ENCODE measurements around the gene LENEP. TPM values are rescaled to one million over a fixed set of nuclear protein-coding genes. Genes with fewer than 3 reads are reported as not detected.

LENEP gene
- total RNA-seq, 2 experiments from 2014 or later = 0.78 to 2.3 TPM

GRCh38 chr1:154968731-154969130 is 24.7 kb upstream of the LENEP start:
- Histone ChIP-seq H3K27ac (ENCODE audit: low read depth, low read length, poor library complexity, severe bottlenecking) (no peak overlapping the region), H4K20me1 (ENCODE audit: insufficient read depth, low read length) (no peaks in the 10 kb centered on the region), H3K9me3 (ENCODE audit: low read length) (no peaks in the 10 kb centered on the region), H3K9me2 (ENCODE audit: insufficient read depth, low read length) (no peaks in the 10 kb centered on the region), H2AFZ (ENCODE audit: low read length) (no peak overlapping the region), H3K36me3 (ENCODE audit: insufficient read depth, low read length) (peaks cover 70% of the 10 kb centered on the region), H3K4me3 (ENCODE audit: low read depth, low read length, poor library complexity, severe bottlenecking) (no peak overlapping the region), H3K4me2 (ENCODE audit: low read length) (no peak overlapping the region), H3K79me2 (ENCODE audit: insufficient read depth, low read depth, low read length) (peaks cover 32% of the 10 kb centered on the region), H3K4me1 (ENCODE audit: insufficient read depth, low read length, poor library complexity, severe bottlenecking) (peaks cover 30% of the 10 kb centered on the region)
- BruUV-seq (replicated peaks) = no TSS peak
- ChIA-PET CTCF (ENCODE audit: unreplicated experiment) (no interaction called here), POLR2A (no interaction called here)
- TF ChIP-seq CTCF (conservative IDR thresholded peaks at IDR 0.05; ENCODE audit: low read length) (no peak), EZH2phosphoT487 (IDR thresholded peaks at IDR 0.05; ENCODE audit: borderline replicate concordance, low read depth, low read length) (no peak)
- no peak for DNase-seq (ENCODE audit: low spot score)
- intact Hi-C loops (cut with micrococcal nuclease; ENCODE audit: unreplicated experiment) = no loop called here

GRCh38 chr1:154969246-154969645 is 24.1 kb upstream of the LENEP start:
- no peaks in the 10 kb centered on the region for H3K9me3 ChIP-seq (ENCODE audit: low read length)
- no peaks in the 10 kb centered on the region for H4K20me1 ChIP-seq (ENCODE audit: insufficient read depth, low read length)
- CTCF ChIA-PET (ENCODE audit: unreplicated experiment) = no interaction called here
- POLR2A ChIA-PET = interaction anchor here (0.7 kb wide), 1 partner anchor 16 kb away, joined by 6 read pairs; no protein-coding TSS in a partner anchor
- H3K9me2 ChIP-seq (ENCODE audit: insufficient read depth, low read length) = no peaks in the 10 kb centered on the region
- peaks cover 30% of the 10 kb centered on the region for H3K4me1 ChIP-seq (ENCODE audit: insufficient read depth, low read length, poor library complexity, severe bottlenecking)
- H3K4me2 ChIP-seq (ENCODE audit: low read length) = no peak overlapping the region
- intact Hi-C loops (cut with micrococcal nuclease; ENCODE audit: unreplicated experiment) = no loop called here
- TF ChIP-seq CTCF (conservative IDR thresholded peaks at IDR 0.05; ENCODE audit: low read length) = no peak
- TF ChIP-seq EZH2phosphoT487 (IDR thresholded peaks at IDR 0.05; ENCODE audit: borderline replicate concordance, low read depth, low read length) = no peak
- DNase-seq (ENCODE audit: low spot score) = no peak
- no peak overlapping the region for H2AFZ ChIP-seq (ENCODE audit: low read length)
- H3K4me3 ChIP-seq (ENCODE audit: low read depth, low read length, poor library complexity, severe bottlenecking) = no peak overlapping the region
- H3K36me3 ChIP-seq (ENCODE audit: insufficient read depth, low read length) = peaks cover 65% of the 10 kb centered on the region
- H3K27ac ChIP-seq (ENCODE audit: low read depth, low read length, poor library complexity, severe bottlenecking) = no peak overlapping the region
- BruUV-seq (replicated peaks) = no TSS peak
- peaks cover 34% of the 10 kb centered on the region for H3K79me2 ChIP-seq (ENCODE audit: insufficient read depth, low read depth, low read length)

GRCh38 chr1:154969860-154970452 is 23.4 kb upstream of the LENEP start:
- no peak for DNase-seq (ENCODE audit: low spot score)
- Histone ChIP-seq H4K20me1 (ENCODE audit: insufficient read depth, low read length) (no peaks in the 10 kb centered on the region), H3K9me2 (ENCODE audit: insufficient read depth, low read length) (no peaks in the 10 kb centered on the region), H3K27ac (ENCODE audit: low read depth, low read length, poor library complexity, severe bottlenecking) (no peak overlapping the region), H3K4me3 (ENCODE audit: low read depth, low read length, poor library complexity, severe bottlenecking) (no peak overlapping the region), H3K79me2 (ENCODE audit: insufficient read depth, low read depth, low read length) (peaks cover 36% of the 10 kb centered on the region), H2AFZ (ENCODE audit: low read length) (no peak overlapping the region), H3K36me3 (ENCODE audit: insufficient read depth, low read length) (peaks cover 59% of the 10 kb centered on the region), H3K4me2 (ENCODE audit: low read length) (peak overlapping the region; percentile 59; the same call in 1 of the 2 replicates), H3K4me1 (ENCODE audit: insufficient read depth, low read length, poor library complexity, severe bottlenecking) (peaks cover 30% of the 10 kb centered on the region), H3K9me3 (ENCODE audit: low read length) (no peaks in the 10 kb centered on the region)
- intact Hi-C loops (cut with micrococcal nuclease; ENCODE audit: unreplicated experiment) = no loop called here
- POLR2A ChIA-PET = interaction anchor here (0.5 to 0.7 kb wide), 2 partner anchors 13 to 16 kb away, joined by 5 to 6 read pairs; partner anchors contain the start of gene FLAD1
- CTCF ChIA-PET (ENCODE audit: unreplicated experiment) = no interaction called here
- BruUV-seq (replicated peaks) = no TSS peak
- TF ChIP-seq CTCF (conservative IDR thresholded peaks at IDR 0.05; ENCODE audit: low read length) (no peak), EZH2phosphoT487 (IDR thresholded peaks at IDR 0.05; ENCODE audit: borderline replicate concordance, low read depth, low read length) (no peak)
